ENCODE measurements around the gene PDP2. TPM values are rescaled to one million over a fixed set of nuclear protein-coding genes. Genes with fewer than 3 reads are reported as not detected.

Gene PDP2
- total and polyA plus RNA-seq, 7 donors = 2.6 to 8.3 (median 5.1) TPM

GRCh38 chr16:66921729-66922450, 41.6 kb downstream of the PDP2 start:
- Histone ChIP-seq H3K9me3 (no peaks in the 10 kb centered on the region), H3K4me1 (peaks cover 0 to 66% (median 46%) of the 10 kb centered on the region in 4 donors), H3K4me3 (no peak overlapping the region), H3K27me3 (no peaks in the 10 kb centered on the region), H3K36me3 (peaks cover 0 to 11% (median 7%) of the 10 kb centered on the region in 4 donors), H3K27ac (peak overlapping the region; percentile 81 to 96 (median 90))
- intact Hi-C loops (cut with DNase I) = no loop called here
- 65 to 80% methylated on average over 42 of the region's 42 CpGs for WGBS, 2 donors
- no peak for DNase-seq
- TF ChIP-seq POLR2A (IDR thresholded peaks at IDR 0.05) (no peak), POLR2AphosphoS5 (IDR thresholded peaks at IDR 0.05) (no peak), EP300 (IDR thresholded peaks at IDR 0.05) (no peak)
- TF ChIP-seq, protein P1, sequence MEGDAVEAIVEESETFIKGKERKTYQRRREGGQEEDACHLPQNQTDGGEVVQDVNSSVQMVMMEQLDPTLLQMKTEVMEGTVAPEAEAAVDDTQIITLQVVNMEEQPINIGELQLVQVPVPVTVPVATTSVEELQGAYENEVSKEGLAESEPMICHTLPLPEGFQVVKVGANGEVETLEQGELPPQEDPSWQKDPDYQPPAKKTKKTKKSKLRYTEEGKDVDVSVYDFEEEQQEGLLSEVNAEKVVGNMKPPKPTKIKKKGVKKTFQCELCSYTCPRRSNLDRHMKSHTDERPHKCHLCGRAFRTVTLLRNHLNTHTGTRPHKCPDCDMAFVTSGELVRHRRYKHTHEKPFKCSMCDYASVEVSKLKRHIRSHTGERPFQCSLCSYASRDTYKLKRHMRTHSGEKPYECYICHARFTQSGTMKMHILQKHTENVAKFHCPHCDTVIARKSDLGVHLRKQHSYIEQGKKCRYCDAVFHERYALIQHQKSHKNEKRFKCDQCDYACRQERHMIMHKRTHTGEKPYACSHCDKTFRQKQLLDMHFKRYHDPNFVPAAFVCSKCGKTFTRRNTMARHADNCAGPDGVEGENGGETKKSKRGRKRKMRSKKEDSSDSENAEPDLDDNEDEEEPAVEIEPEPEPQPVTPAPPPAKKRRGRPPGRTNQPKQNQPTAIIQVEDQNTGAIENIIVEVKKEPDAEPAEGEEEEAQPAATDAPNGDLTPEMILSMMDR (IDR thresholded peaks at IDR 0.05) = no peak

GRCh38 chr16:66923247-66923731, 43.0 kb downstream of the PDP2 start:
- intact Hi-C loops (cut with DNase I) = no loop called here
- Histone ChIP-seq H3K27me3 (no peaks in the 10 kb centered on the region), H3K9me3 (no peaks in the 10 kb centered on the region), H3K36me3 (peaks cover 0 to 11% (median 7%) of the 10 kb centered on the region in 4 donors), H3K27ac (peak overlapping the region; percentile 81 to 96 (median 90)), H3K4me1 (peaks cover 0 to 69% (median 51%) of the 10 kb centered on the region in 4 donors), H3K4me3 (peak overlapping the region in 3 of 4 donors; percentile 17 to 85 (median 65))
- 66 to 79% methylated on average over 18 of the region's 18 CpGs for WGBS, 2 donors
- TF ChIP-seq, protein P1 (IDR thresholded peaks at IDR 0.05) = no peak
- peak; percentile 60 to 84 (median 78) for TF ChIP-seq POLR2AphosphoS5 (IDR thresholded peaks at IDR 0.05)
- no peak for TF ChIP-seq EP300 (IDR thresholded peaks at IDR 0.05)
- TF ChIP-seq POLR2A (IDR thresholded peaks at IDR 0.05) = no peak
- peak; percentile 90 for DNase-seq

DNA sequence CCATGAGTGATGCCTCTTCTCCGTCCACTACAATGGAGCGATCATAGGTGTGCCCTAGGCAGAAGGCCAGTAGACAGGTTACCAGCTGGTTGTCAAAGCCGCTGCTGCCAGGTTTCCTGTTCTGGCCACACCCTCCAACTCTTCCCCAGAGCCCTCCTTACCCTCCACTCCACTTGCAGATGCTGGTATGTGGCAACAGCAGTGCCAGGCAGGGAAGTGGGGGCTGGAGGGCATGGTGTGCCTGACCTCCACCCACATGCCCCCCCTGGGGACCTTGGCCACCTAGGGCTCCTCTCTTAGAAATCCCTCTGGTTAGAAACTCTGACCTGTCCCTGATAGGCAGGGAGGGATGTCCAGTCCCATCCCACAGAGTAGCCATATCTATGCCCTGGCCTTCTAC, 43.6 kb downstream of the PDP2 start:
- H3K4me3 ChIP-seq = peak overlapping the region in 3 of 4 donors; percentile 5 to 85 (median 65)
- H3K4me1 ChIP-seq = peaks cover 0 to 69% (median 51%) of the 10 kb centered on the region in 4 donors
- no peak for DNase-seq
- 17 to 45% methylated on average over 3 of the region's 3 CpGs for WGBS, 2 donors
- H3K9me3 ChIP-seq = no peaks in the 10 kb centered on the region
- peaks cover 0 to 11% (median 7%) of the 10 kb centered on the region in 4 donors for H3K36me3 ChIP-seq
- no peak for TF ChIP-seq POLR2AphosphoS5 (IDR thresholded peaks at IDR 0.05)
- intact Hi-C loops (cut with DNase I) = no loop called here
- H3K27me3 ChIP-seq = no peaks in the 10 kb centered on the region
- peak overlapping the region; percentile 81 to 96 (median 90) for H3K27ac ChIP-seq

GRCh38 chr16:66924527-66925321, 44.4 kb downstream of the PDP2 start:
- no peaks in the 10 kb centered on the region for H3K27me3 ChIP-seq
- H3K9me3 ChIP-seq = no peaks in the 10 kb centered on the region
- TF ChIP-seq, protein P1 (IDR thresholded peaks at IDR 0.05) = peak in 3 of 4 experiments; percentile 13 to 42 (median 25)
- no peak for TF ChIP-seq POLR2AphosphoS5 (IDR thresholded peaks at IDR 0.05)
- peaks cover 0 to 64% (median 51%) of the 10 kb centered on the region in 4 donors for H3K4me1 ChIP-seq
- peak overlapping the region; percentile 81 to 96 (median 90) for H3K27ac ChIP-seq
- H3K4me3 ChIP-seq = peak overlapping the region; percentile 51 to 85 (median 58)
- H3K36me3 ChIP-seq = peaks cover 0 to 11% (median 7%) of the 10 kb centered on the region in 4 donors
- intact Hi-C loops (cut with DNase I) = loop anchor here (1.0 kb wide), 1 partner anchor 26 kb away; no protein-coding TSS in a partner anchor
- WGBS, 2 donors = 4 to 8% methylated on average over 72 of the region's 72 CpGs
- DNase-seq = no peak
